H1 (cell line): ENCODE data around the gene PMP22. TPM values are rescaled to one million over a fixed set of nuclear protein-coding genes. Genes with fewer than 3 reads are reported as not detected.

Experiments used
- CTCF ChIA-PET: fragments of 300-600 bp; sonication (Branson Sonifier 250); formaldehyde crosslinking; loops from one replicate; lab custom pipeline; 2021; ENCODE audit not compliant: partially characterized antibody; lab: Charles Lee
- POLR2A ChIA-PET: fragments of 300-600 bp; sonication (Branson Sonifier 250); formaldehyde crosslinking; loops from one replicate; lab custom pipeline; 2021; ENCODE audit warnings: inconsistent platforms; ENCODE audit not compliant: partially characterized antibody; lab: Charles Lee
- DNase-seq, 2 experiments: peaks; one replicate each; pipeline versions ENCODE4 v3.0.0 to v3.0.0-alpha.2; 2010 to 2022; ENCODE audit warnings: low spot score in 2 of 2, low read depth in 1 of 2, mixed read lengths in 1 of 2
- FAIRE-seq: peaks from 2 replicates; lab custom pipeline; 2011; peaks lifted over from hg19 to GRCh38; lab: Jason Lieb, UNC
- H2AFZ ChIP-seq: 2 replicates; pipeline ENCODE4 v1.8.1; 2012; ENCODE audit warnings: low read length, inconsistent platforms
- H2AK5ac ChIP-seq: 2 replicates; pipeline ENCODE4 v1.6.1; 2013; ENCODE audit warnings: low read depth, low read length
- H2BK120ac ChIP-seq: replicated peaks from 2 replicates; pipeline ENCODE3; 2013; ENCODE audit warnings: low read depth, low read length, inconsistent platforms
- H2BK12ac ChIP-seq: 2 replicates; pipeline ENCODE4 v1.6.1; 2013; ENCODE audit warnings: low read depth, low read length
- H2BK15ac ChIP-seq: 2 replicates; pipeline ENCODE4 v1.6.1; 2013; ENCODE audit warnings: low read length
- H2BK20ac ChIP-seq: 2 replicates; pipeline ENCODE4 v1.6.1; 2013; ENCODE audit warnings: low read length
- H2BK5ac ChIP-seq: 2 replicates; pipeline ENCODE4 v1.6.1; 2013; ENCODE audit warnings: low read depth, low read length
- H3K14ac ChIP-seq: 2 replicates; pipeline ENCODE4 v1.6.1; 2013; ENCODE audit warnings: inconsistent platforms; ENCODE audit not compliant: insufficient read length
- H3K18ac ChIP-seq: 2 replicates; pipeline ENCODE4 v1.6.1; 2013; ENCODE audit warnings: low read length; ENCODE audit errors: extremely low read depth
- H3K23ac ChIP-seq: 2 replicates; pipeline ENCODE4 v1.6.1; 2013; ENCODE audit warnings: inconsistent platforms; ENCODE audit not compliant: insufficient read length
- H3K23me2 ChIP-seq: 2 replicates; pipeline ENCODE4 v1.6.1; 2013; ENCODE audit warnings: low read depth, low read length
- H3K27ac ChIP-seq: 2 replicates; pipeline ENCODE4 v1.6.1; 2011; ENCODE audit warnings: low read depth, low read length, inconsistent platforms
- H3K27me3 ChIP-seq, 4 experiments: replicated peaks in 1 of 4; 1 replicate in 1 of 4; 2 replicates in 3 of 4; pipeline versions ENCODE4 v1.6.1 to v1.8.1; 2011 to 2013; ENCODE audit warnings: low read length in 3 of 4, mild to moderate bottlenecking in 3 of 4, inconsistent platforms in 2 of 4, mixed read lengths in 2 of 4, moderate library complexity in 1 of 4; ENCODE audit not compliant: control insufficient read depth in 3 of 4, insufficient read depth in 3 of 4; ENCODE audit errors: extremely low read depth in 1 of 4
- H3K36me3 ChIP-seq, 4 experiments: 2 replicates each; pipeline versions ENCODE4 v1.6.1 to v1.8.1; 2011 to 2013; ENCODE audit warnings: mild to moderate bottlenecking in 4 of 4, low read length in 3 of 4, moderate library complexity in 2 of 4, control low read depth in 1 of 4, inconsistent platforms in 1 of 4; ENCODE audit not compliant: insufficient read depth in 4 of 4, control insufficient read depth in 2 of 4
- H3K4ac ChIP-seq: replicated peaks from 2 replicates; pipeline ENCODE3; 2013; ENCODE audit warnings: low read length, low read depth, mixed read lengths, inconsistent platforms; ENCODE audit not compliant: insufficient read length
- H3K4me1 ChIP-seq, 4 experiments: replicated peaks in 1 of 4; 1 replicate in 1 of 4; 2 replicates in 3 of 4; pipeline versions ENCODE4 v1.6.1 to v1.8.1; 2011 to 2013; ENCODE audit warnings: low read length in 3 of 4, inconsistent platforms in 2 of 4, mixed read lengths in 1 of 4; ENCODE audit not compliant: insufficient read depth in 4 of 4, control insufficient read depth in 3 of 4
- H3K4me2 ChIP-seq, 2 experiments: 2 replicates each; pipeline versions ENCODE4 v1.6.1 to v1.8.1; 2011 to 2013; ENCODE audit warnings: low read depth in 2 of 2, low read length in 2 of 2, control low read depth in 1 of 2, inconsistent platforms in 1 of 2, mild to moderate bottlenecking in 1 of 2; ENCODE audit not compliant: insufficient read depth in 1 of 2
- H3K4me3 ChIP-seq, 4 experiments: fragments of 200-600, 300-600 bp in 1 of 4; sonication (generic), shearing (Covaris generic), sonication (Bioruptor Twin) in 1 of 4; 2 replicates each; pipeline versions ENCODE4 v1.5.1 to v1.8.1; 2011 to 2016; ENCODE audit warnings: low read length in 4 of 4, low read depth in 3 of 4, control low read depth in 2 of 4, inconsistent platforms in 2 of 4, mild to moderate bottlenecking in 2 of 4, mixed read lengths in 1 of 4, moderate library complexity in 1 of 4; ENCODE audit not compliant: insufficient read depth in 2 of 4; ENCODE audit errors: extremely low read depth in 1 of 4
- H3K56ac ChIP-seq: replicated peaks from 2 replicates; pipeline ENCODE3; 2013; ENCODE audit warnings: low read depth, mild to moderate bottlenecking, mixed read lengths, low read length, inconsistent platforms; ENCODE audit not compliant: insufficient read length
- H3K79me1 ChIP-seq: 2 replicates; pipeline ENCODE4 v1.6.1; 2013; ENCODE audit warnings: low read depth, low read length, control low read depth
- H3K79me2 ChIP-seq, 2 experiments: 2 replicates each; pipeline versions ENCODE4 v1.6.1 to v1.8.1; 2012 to 2013; ENCODE audit warnings: low read length in 2 of 2, mild to moderate bottlenecking in 2 of 2, inconsistent platforms in 1 of 2; ENCODE audit not compliant: insufficient read depth in 2 of 2, control insufficient read depth in 1 of 2
- H3K9ac ChIP-seq, 4 experiments: replicated peaks in 1 of 4; 1 replicate in 1 of 4; 2 replicates in 3 of 4; pipeline versions ENCODE4 v1.6.1 to v1.8.1; 2011 to 2013; ENCODE audit warnings: low read depth in 3 of 4, low read length in 3 of 4, control low read depth in 2 of 4, mild to moderate bottlenecking in 2 of 4, moderate library complexity in 2 of 4, inconsistent platforms in 1 of 4; ENCODE audit errors: extremely low read depth in 1 of 4
- H3K9me3 ChIP-seq, 2 experiments: 2 replicates each; pipeline versions ENCODE4 v1.6.1 to v1.8.1; 2012 to 2013; ENCODE audit warnings: mild to moderate bottlenecking in 2 of 2, moderate library complexity in 2 of 2, control low read depth in 1 of 2, inconsistent platforms in 1 of 2, low read depth in 1 of 2, low read length in 1 of 2, mixed read lengths in 1 of 2; ENCODE audit not compliant: insufficient read depth in 2 of 2
- H4K20me1 ChIP-seq, 2 experiments: replicated peaks in 1 of 2; 2 replicates each; pipeline versions ENCODE3 to v1.8.1; 2011 to 2013; ENCODE audit warnings: inconsistent platforms in 2 of 2, low read length in 2 of 2, mild to moderate bottlenecking in 1 of 2; ENCODE audit not compliant: insufficient read depth in 2 of 2, control insufficient read depth in 1 of 2
- H4K5ac ChIP-seq: 2 replicates; pipeline ENCODE4 v1.6.1; 2013; ENCODE audit warnings: low read length, low read depth, mixed read lengths, inconsistent platforms; ENCODE audit not compliant: insufficient read length
- H4K8ac ChIP-seq: 2 replicates; pipeline ENCODE4 v1.8.0; 2013; ENCODE audit warnings: mild to moderate bottlenecking, moderate library complexity, low read length, inconsistent platforms; ENCODE audit not compliant: insufficient read depth; ENCODE audit errors: extremely low read depth
- H4K91ac ChIP-seq: replicated peaks from 2 replicates; pipeline ENCODE3; 2013; ENCODE audit warnings: low read length, mixed read lengths, inconsistent platforms; ENCODE audit not compliant: insufficient read length
- EGR1 ChIP-seq: IDR thresholded peaks from 2 replicates; pipeline ENCODE4 v1.6.1; 2011; ENCODE audit warnings: low read depth, low read length, borderline replicate concordance
- EZH2 ChIP-seq: fragments of 200-600 bp; sonication (generic); IDR thresholded peaks from 2 replicates; pipeline ENCODE4 v1.7.1; 2012; ENCODE audit warnings: low read depth, mild to moderate bottlenecking, moderate library complexity, low read length, inconsistent platforms; ENCODE audit not compliant: severe bottlenecking
- KDM1A ChIP-seq: fragments of 200-600, 300-600 bp; sonication (generic); IDR thresholded peaks from 2 replicates; pipeline ENCODE4 v1.7.1; 2016; ENCODE audit warnings: mild to moderate bottlenecking, low read length, borderline replicate concordance
- RBBP5 ChIP-seq: IDR thresholded peaks from 2 replicates; pipeline ENCODE4 v1.7.1; 2012; ENCODE audit warnings: low read depth, mild to moderate bottlenecking, inconsistent platforms, low read length, moderate library complexity, borderline replicate concordance
- SIX5 ChIP-seq: IDR thresholded peaks from 2 replicates; pipeline ENCODE4 v1.6.1; 2011; ENCODE audit warnings: mild to moderate bottlenecking, low read depth, low read length
- TBP ChIP-seq: IDR thresholded peaks from 2 replicates; pipeline ENCODE4 v1.6.1; 2011; ENCODE audit warnings: low read depth, low read length, improper control_type of control experiment
- TEAD4 ChIP-seq: IDR thresholded peaks from 2 replicates; pipeline ENCODE4 v1.6.1; 2012; ENCODE audit warnings: low read depth, low read length, inconsistent platforms, mixed read lengths
- WGBS, 2 experiments: shearing (Covaris generic) in 1 of 2; methylation state at CpG; one replicate each; pipeline versions ENCODE4 v1.1.6 to v1.1.7; 2013 to 2015; ENCODE audit warnings: low lambda C conversion rate in 2 of 2, mixed read lengths in 2 of 2, inconsistent platforms in 1 of 2, low coverage in 1 of 2, missing lambda C conversion rate in 1 of 2; ENCODE audit not compliant: insufficient replicate concordance in 2 of 2, insufficient coverage in 1 of 2, insufficient read length in 1 of 2; ENCODE audit errors: extremely low coverage in 1 of 2, missing lambda C conversion rate in 1 of 2; 5-methylcytosine and 5-hydroxymethylcytosine counted together
- polyA plus RNA-seq, 7 experiments: library from polyadenylated mRNA; depleted of rRNA in 3 of 7; stranded (reverse) in 5 of 7; unstranded in 2 of 7; fragments of >200 nt in 5 of 7; fragments of 200-250 nt in 2 of 7; gene quantifications; 1 replicate in 5 of 7; 2 replicates in 1 of 7; 4 replicates in 1 of 7; pipeline versions ENCODE4 v1.2.1 to v1.2.3, GENCODE V29; 2011 to 2013; ENCODE audit warnings: missing spikeins in 2 of 7, mixed read lengths in 2 of 7
- total RNA-seq: library from RNA; stranded (reverse); fragmentation: NEBNext Ultra II Directional; extraction: Animal tissue kit (Norgen Biotek cat#: 25700); gene quantifications from 2 replicates; pipeline ENCODE4 v1.2.1, GENCODE V29; 2021

The PMP22 gene
- total and polyA plus RNA-seq, 2 of the 8 experiments (the other 6 are each of a cell fraction or from before 2014, with no cell fraction given), result 0.84 to 4.9 TPM

DNA sequence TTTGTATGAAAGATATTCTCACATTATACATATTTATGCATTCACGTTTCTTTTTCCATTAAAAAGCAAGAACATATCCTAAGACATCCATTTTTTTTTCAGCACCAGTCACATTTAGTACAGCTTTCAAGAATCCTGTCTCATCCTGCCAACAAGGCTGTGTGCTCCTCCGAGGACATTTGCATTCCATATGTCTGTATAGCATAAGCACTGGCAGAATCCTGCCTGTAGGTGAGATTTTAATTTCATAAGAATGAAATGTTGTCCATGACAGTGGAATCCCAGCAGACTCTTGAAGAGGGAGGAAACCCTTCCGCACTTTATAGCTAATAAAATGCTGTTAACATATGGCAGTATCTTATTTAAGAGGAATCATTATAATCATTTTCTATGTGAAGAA lies 2.9 kb upstream of the PMP22 start:
- peaks cover 7 to 18% (median 15%) of the 10 kb centered on the region in 4 experiments for H3K27me3 ChIP-seq

More for the DNA sequence above, 2.9 kb upstream of the PMP22 start:
- Histone ChIP-seq H3K4ac (no peak overlapping the region), H2BK120ac (no peak overlapping the region), H3K23me2 (peaks cover 2% of the 10 kb centered on the region; the same call in 1 of the 2 replicates), H3K9ac (no peak overlapping the region), H3K4me2 (no peak overlapping the region), H3K4me3 (no peak overlapping the region), H3K9me3 (no peaks in the 10 kb centered on the region), H2AK5ac (no peak overlapping the region), H4K5ac (no peak overlapping the region), H3K27ac (no peak overlapping the region), H3K36me3 (no peaks in the 10 kb centered on the region), H3K56ac (no peak overlapping the region), H3K18ac (no peak overlapping the region), H2BK5ac (no peak overlapping the region), H4K20me1 (peaks cover 0 to 1% of the 10 kb centered on the region in 2 experiments), H4K91ac (no peak overlapping the region), H2BK15ac (no peak overlapping the region), H2AFZ (no peak overlapping the region), H4K8ac (no peak overlapping the region), H2BK20ac (no peak overlapping the region), H2BK12ac (no peak overlapping the region), H3K79me1 (no peaks in the 10 kb centered on the region), H3K23ac (no peak overlapping the region), H3K79me2 (no peaks in the 10 kb centered on the region), H3K14ac (no peak overlapping the region), H3K4me1 (peaks cover 0 to 2% (median 0%) of the 10 kb centered on the region in 4 experiments; a peak in 1 of 7 replicates)
- WGBS, 2 experiments, result 89% methylated on average over 3 of the region's 3 CpGs; no CpG with 5 or more reads in 1 of the 2 experiments
- ChIA-PET CTCF (interaction anchor here (0.6 to 7.3 kb wide), 3 partner anchors 81 to 356 kb away, joined by 3 to 69 read pairs (median 4); no protein-coding TSS in a partner anchor), POLR2A (no interaction called here)
- TF ChIP-seq EGR1 (no peak), EZH2 (no peak), RBBP5 (no peak), KDM1A (no peak), TBP (no peak), SIX5 (no peak), TEAD4 (no peak)
- FAIRE-seq (no peak), DNase-seq (no peak)
